NCI-H1105 (cell line): ENCODE measurements around the gene PRXL2C.
"Not testable (repeated sequence)": the region's sequence is repeated elsewhere in the genome, so short reads cannot be mapped to it uniquely, and the experiment has no call there.

Experiments used
- DNase-seq: peaks from one replicate; lab custom pipeline; 2025; lab: John Stamatoyannopoulos, UW

Gene PRXL2C

DNA sequence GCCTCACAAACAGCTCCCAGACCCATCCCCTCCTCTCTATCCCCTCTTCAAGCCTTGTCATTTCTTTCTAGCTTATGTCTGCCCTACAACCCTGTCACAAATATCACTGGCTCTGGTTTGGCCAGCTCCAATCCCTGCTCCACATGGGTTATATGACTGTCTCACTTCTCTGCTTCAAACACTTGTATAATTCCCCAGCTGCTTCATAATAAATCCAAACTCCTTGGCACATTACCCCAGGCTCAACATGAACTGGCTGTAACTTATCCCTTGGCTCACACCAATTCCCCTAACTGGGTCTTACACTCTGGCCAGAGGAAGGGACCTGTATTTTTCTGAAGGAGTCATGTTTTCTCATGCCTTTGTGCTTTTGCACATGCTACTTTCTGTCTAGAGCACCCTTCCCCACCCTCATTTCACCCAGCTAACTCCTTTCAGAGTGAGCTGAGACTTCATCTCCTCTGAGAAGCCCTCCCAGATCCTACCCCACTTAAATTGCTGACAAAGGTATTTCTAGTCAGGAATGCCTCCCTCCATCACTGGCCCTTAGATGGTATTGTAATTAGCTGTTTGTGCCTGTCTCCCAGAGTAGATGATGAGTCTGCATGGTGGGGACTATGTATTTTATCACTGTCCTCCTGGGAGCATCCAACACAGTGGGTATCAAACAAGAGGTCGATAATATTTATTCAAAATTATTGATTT lies 5.3 kb downstream of the PRXL2C start:
- no peak for DNase-seq

DNA sequence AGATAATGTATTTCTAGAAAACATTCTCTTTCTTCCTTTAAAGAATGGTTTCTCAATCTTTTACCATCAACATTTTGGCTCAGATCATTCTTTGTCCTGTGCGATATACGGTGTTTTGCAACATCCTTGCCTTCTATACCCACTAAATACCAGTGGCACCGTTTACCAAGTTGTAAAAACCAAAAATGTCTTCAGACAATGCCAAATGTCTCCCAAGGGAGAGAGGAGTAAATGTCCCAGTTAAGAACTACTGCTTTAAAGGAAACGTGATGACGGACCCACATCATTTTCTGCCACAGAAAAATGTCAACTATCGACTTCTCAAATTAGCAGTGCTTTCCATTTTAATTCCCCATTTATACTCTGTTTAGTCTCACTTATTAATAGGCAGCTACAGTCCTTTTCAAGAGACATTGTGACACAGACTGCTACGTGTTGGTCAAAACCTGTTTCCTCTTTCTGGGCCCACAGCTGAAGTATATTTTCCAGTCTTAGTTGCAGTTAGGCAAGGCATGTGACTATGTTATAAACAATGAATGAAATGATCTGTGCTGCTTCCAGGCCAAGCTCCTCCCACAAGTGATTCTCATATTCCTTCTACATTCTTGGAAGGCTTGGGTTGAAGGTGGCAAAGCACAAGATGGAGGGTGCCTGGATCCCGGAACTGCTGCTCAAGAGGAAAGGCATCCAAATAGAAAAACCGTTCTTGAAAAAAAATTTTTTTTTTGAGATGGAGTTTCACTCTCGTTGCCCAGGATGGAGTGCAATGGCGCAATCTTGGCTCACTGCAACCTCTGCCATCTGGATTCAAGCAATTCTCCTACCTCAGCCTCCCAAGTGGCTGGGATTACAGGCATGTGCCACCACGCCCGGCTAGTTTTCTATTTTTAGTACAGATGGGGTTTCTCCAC lies 8.8 kb downstream of the PRXL2C start:
- no peak for DNase-seq

DNA sequence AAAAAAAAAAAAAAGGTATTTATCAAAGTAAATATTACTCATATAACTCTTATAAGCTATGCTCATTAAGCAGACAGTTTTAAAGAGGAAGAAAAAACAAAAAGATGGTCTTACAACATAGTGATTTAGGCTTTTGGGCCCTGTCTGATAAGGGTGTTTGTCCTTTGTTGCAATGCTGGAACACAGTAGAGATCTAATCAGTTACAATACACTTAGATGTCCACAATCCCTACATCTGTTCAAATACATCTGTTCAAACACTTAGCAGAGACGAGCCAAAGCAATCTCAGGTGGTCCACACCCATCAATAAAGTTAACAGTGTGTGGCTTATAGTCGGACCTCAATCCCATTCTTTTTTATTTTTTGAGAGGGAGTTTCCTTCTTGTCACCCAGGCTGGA lies 11.0 kb downstream of the PRXL2C start:
- no peak for DNase-seq

DNA sequence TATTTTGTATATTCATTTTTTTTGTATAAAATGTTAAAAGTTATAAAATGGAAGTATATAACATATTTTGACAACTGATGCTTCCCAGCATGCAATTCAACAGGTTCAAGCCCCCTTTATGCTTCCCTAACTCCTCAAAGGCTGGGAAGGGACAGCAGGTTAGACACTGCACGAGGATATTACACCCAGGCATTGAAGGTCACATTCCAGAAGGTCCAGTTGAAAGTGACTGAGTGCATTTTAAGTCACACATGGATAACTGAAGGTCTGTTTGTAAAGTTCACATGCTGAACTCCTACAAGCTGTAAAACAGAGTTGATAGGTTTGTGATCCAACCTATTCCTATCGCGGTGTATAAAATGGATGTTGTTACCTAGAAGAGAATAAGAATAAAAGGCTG lies 13.6 kb downstream of the PRXL2C start:
- no peak for DNase-seq

DNA sequence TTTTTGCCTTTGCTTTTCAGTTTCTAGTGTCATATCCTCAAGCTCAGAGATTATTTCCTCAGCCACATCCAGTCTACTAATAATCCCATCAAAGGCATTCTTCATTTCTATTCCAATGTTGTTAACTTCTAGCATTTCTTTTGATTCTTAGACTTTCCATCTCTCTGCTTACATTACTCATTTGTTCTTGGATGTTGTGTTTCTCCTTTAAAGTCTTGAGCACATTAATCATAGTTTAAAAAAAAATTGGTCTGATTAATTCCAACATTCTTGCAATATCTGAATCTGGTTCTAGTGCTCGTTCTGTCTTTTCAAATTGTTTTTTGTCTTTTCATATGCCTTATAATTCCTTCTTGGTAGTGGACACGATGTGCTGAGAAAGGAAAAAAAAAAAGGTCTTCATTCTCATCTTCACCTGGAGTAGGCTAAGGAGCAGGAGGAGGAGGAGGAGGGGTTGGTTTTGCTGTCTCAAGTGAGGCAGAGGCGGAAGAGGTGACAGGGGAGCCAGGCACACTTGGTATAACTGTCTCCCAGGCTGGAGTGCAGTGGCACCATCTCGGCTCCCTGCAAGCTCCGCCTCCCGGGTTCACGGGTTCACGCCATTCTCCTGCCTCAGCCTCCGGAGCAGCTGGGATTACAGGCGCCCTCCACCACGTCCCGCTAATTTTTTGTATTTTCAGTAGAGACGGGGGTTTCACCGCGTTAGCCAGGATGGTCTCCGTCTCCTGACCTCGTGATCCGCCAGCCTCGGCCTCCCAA lies 16.3 kb downstream of the PRXL2C start:
- DNase-seq, result no peak

DNA sequence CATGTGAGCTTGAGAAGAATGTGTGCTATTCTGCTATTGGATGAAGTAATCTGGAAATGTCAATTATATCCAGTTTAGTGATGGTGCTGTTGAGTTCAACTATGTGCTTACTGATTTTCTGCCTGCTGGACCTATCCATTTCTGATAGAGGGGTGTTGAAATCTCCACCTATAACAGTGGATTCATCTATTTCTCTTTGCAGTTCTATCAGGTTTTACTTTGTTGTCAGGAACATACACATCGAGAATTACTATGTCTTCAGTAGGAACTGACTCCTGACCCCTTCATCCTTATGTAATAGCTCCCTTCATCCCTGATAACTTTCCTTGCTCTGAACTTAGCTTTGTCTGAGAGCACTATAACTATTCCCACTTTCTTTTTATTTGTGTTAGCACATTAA lies 18.7 kb downstream of the PRXL2C start:
- no peak for DNase-seq

DNA sequence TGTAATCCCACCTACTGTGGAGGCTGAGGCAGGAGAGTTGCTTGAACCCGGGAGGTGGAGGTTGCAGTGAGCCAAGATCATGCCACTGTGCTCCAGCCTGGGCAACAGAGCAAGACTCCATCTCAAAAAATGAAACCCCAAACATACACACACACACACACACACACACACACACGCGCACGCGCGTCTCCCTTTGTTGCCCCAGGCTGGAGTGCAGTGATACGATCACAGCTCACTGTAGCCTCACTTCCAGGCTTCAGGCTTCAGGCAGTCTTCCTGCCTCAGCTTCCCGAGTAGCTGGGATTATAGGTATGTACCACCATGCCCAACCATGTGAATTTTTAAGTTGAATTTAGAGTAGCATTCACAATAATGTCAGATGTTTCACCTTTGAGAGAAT lies 21.5 kb downstream of the PRXL2C start:
- not testable (repeated sequence) for DNase-seq

DNA sequence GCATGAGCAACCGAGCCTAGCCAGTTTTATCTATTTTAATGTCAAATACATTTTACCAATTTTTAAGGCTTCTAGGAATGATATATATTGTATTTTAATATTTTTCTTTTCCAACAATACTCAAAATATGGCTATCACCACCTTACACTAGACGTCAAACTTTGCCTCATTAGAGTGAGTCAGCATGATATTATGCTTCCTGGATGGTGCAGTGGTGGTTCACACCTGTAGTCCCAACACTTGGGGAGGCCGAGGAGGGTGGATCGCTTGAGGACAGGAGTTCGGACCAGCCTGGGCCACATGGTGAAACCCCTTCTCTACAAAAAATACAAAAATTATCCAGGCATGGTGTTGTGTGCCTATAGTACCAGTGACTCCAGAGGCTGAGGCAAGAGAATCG lies 28.2 kb downstream of the PRXL2C start:
- no peak for DNase-seq

DNA sequence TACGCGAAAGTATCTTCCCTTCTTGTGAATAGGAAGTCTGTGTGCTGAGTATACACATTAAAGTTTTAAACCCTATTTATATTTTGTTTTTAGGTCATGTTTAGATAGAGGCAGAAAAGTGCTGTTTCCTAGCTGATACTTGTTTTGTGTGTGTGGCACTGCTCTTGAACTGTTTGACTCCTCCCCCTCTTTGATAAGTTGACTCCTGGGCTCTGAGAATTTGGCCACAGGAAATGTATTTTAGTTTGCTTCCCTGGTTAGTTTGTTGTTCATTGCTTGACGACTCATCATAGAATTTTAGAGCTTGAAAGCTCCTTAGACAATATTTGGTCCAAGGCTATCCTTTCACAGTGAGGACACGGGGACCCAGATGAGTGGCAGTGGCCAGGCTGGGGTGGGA lies 33.5 kb downstream of the PRXL2C start:
- no peak for DNase-seq

DNA sequence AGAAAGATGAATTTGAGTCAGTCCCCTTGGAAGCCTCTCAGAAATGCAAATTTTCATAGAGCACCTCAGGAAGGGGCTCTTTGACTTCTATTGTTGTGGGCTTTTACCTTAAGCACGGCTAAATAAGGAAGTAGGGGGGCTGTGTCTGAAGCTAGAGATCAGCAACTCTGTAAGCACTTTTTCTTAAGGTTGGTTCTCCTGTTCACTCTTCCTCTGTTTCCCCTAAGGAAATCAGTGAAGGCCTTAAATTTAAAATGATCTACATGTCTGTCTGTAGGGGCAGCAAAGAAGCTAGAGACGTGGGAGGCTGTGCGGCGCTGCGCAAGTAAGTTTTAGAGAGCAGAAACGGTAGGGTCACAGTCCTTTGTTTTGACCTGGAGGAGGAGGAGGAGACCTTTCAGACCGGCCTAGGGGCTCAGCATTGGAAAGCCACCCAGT lies 34.3 kb downstream of the PRXL2C start:
- no peak for DNase-seq

DNA sequence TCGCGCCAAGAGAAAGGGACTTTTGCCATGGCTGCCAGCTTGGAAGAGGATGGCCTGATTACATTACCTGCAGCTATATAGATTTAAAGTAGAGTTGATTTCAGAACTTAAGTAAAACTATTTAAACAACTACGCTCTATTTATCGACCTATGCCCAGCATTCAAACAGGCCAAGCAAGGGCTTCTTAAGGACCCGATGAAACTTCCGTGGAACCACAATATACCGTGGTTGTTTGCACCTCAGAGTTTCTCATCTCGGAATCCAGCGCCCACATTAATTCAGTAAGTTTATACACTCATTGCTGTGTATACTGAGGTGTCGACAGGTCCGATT lies 35.0 kb downstream of the PRXL2C start:
- no peak for DNase-seq

DNA sequence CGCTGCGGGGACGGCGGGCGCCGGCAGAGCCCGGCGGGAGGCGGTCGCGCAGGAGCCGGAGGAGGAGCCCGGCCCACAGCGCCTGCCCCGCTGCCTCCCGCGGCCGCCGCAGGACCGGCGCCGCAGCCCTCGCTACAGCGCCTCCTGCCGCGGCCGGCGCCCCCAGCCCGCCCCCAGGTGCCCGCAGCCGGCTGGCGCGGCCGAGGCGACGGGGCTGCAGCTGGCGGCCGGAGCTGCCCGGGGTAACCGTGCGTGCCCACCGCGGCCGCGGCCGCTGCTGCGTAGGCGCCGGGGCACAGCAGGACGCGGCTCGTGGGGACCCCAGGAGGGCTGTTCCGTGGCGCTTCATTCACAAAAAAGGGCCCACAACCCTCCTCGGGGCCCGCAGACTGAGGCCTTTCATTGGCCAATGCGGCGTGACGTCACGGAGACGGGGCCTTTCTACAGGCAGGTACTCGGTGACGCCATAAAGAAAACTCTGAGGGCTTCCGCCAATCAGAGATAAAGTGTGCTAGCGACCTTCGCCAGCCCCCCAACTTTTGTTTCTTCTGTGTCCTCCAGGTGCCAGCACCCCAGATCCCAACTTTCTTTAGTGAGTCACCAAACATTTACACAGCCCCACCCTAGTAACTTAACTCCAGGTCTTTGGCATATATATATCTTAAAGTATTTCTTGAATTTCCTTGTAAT lies 35.5 kb downstream of the PRXL2C start, which contains the start of gene CDC14B:
Gene CDC14B (minus strand): TSS at position 353 of the 690 bp plus-strand sequence. CDS start 465 bp downstream, outside the sequence.
- DNase-seq, result peak; percentile 91

DNA sequence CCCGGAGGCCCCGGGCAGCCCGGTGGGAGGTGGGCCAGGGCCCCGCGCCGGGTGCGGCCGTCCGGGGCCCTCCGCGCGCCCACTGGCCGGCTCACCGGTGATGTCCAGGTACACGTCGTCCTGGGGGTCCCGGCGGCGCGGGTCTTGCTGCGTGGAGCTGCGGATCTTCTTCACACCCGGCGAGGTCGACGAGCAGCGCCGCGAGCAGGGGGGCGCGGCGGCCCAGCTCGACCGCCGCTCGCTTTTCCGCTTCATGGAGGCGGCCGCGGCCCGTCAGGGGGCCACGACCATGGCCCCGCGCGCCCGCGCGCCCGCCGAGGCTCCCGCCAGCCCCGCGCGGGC lies 36.0 kb downstream of the PRXL2C start:
- no peak for DNase-seq

DNA sequence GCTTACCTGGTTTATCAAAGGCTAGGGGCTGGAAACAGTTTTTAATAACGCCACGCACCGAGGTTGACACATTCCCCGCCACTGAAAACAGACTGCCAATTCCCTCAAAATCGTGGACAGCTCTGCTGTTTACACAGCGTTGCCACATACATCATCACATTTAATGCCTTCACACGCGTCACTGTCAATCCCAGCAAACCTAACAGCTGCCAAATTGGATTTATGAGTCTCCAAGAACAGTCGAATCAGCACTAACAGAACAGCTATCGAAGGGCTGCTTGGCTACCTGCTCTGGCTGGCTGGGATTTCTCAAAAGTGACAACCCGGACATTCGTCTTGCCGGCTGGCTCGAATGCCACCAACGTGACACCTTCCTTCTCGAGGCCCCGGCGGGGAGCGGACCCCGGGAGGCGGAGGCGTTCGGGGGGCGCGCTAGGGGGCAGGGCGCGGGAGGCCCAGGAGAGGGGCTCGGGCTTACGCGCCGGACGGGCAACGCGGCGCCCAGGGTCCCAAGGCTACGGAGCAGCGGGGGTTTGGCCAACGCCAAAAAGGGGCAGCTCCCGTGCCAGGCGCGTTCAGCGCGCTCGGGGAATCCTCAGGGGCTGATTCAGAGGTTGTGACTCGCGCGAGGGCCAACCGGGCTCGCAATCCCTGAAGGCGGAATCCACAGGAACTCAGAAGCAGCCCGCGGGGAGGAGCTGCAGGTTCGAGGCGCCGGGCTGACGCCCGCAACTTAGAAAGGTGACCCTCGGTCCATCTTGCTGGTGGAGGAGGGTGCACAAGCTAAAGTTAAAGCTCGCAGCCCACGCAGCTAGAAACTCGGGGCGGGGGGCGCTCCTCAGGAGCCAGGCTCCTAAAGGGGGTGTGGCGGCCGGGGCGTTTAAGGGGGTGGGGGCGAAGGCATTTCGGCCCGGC lies 36.7 kb downstream of the PRXL2C start:
- DNase-seq, result no peak

DNA sequence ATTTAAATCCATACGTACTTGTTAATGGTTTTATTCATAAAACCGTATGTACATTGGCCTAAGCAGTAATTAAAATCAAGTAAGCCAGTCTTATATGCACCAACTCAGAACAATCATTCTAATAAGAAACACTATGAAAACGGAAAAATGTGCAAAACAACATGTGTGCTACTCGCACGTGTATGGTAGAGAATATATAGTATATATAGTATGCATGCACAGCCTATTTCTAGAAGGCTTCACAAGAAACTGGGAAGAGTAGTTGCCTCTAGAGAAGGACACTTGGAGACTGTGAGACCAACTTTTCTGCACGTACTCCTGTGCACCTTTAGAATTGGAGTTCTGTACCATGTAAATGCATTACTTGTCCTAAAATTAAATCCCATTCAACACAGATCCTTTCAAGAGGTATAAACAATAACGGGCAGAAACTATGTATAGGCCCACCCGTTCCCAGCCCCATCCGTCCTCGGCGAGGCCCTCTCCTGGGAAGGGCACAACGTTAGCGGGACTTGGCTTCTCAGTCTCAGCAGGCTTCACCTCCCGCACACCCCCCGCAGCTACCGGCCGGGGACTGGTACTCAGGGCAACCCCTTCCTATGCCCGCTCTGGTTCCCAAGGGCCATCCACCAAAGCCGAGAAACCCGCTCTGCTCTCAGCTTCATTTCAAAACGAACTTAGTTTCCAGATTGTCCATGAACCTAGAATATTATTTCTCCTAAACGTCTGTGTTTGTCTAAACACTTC lies 37.5 kb downstream of the PRXL2C start:
- DNase-seq, result no peak

DNA sequence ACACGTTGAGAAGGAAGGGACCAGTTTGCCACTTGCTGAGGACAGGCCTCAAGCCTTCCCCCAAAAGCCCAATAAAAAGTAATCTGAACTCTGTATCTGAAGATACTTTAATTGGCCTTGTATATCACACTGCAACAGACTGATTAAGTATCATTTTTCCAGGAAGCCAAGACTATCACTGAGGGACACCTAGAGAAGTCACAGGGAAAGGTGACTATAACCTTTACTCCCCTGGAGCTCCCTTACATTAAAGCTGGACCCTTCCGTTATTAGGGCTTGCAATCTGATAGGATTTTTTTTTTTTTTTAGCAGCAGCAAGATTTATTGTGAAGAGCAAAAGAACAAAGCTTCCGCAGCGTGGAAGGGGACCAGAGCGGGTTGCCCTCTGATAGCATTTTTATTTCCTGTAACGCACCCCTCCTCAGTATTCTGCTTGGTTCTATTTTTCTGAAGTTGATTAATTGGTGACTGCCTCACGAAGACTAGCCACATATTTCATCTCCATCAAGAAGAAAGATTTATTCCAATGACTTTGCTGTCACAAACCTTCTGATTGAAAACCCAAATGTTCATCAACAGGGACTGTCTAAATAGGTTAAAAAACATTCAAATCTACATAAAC lies 38.2 kb downstream of the PRXL2C start:
- DNase-seq, result no peak

DNA sequence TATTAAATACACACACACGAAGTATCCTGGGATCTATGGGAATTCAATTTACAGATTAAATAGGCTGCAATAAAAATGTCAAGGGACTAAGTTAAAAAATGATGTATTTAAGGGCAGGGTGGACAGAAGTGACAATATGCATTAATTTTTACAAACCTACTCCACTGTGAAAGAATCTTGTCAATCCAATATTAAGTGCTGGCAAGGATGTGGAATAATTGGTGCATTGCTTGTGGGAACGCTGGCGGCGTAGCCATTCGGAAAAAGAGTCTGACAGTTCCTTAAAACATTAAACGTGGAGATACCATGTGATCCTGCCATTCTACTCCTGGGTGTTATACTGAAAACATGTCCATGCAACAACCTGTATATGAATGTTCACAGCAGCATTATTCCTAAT lies 39.7 kb downstream of the PRXL2C start:
- DNase-seq, result no peak

DNA sequence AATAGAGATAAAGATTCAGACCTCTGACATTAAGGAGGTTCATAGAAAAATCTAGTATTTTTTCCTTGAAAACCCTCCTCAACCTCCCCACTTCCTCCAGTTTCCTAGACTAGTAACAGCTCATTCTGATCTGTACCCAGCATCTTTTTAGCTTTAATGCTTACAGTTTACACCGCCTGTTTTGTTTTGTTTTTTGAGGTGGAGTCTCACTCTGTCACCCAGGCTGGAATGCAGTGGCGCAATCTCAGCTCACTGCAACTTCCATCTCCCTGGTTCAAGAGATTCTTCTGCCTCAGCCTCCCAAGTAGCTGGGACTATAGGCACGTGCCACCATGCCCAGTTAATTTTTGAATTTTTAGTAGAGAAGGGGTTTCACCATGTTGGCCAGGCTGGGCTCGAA lies 40.5 kb downstream of the PRXL2C start:
- DNase-seq, result not testable (repeated sequence)

DNA sequence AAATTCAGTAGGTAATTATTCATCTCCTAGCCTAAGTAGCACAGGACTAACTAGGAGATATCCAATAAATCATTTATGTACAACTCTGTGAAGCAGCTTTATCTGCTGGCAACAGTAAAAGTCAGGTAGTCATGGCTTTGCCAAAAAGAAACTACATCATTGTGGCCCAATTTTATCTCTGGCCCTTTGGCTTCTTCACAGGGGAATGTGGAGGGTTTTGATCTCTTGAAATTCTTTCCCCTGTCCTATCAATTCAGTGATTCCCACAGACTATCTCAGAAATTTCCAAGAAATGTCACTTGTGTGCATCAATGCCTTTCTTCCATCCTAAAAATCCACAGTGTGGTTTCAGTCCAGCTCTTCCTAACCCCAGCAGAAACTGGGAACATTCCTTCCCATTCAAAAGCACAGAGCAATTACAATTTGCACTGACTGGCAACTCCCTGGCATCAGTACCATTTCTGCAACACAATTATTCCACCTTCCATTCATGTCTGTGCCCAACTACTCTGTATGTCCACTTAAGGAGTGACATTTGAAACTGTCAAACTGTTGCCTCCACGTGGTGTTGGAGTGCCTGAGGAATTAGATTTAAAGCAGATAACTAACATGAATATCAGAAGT lies 42.0 kb downstream of the PRXL2C start:
- no peak for DNase-seq
